Heart right ventricle (tissue), 16 donors: Measurements from ENCODE around the gene PPP1R7. TPM values are rescaled to one million over a fixed set of nuclear protein-coding genes. Genes with fewer than 3 reads are reported as not detected.

Source experiments
- ATAC-seq, 8 donors: fragments of 200-7000 bp; cut with Tn5 transposase; one replicate each; pipeline ENCODE4 v1.9.1; 2020; ENCODE audit warnings: mild to moderate bottlenecking in 8 of 8, moderate library complexity in 8 of 8, moderate number of reproducible peaks in 1 of 8
- DNase-seq, 2 donors: peaks; one replicate each; pipeline ENCODE4 v3.0.0-alpha.2; 2020
- H3K27ac ChIP-seq, 10 donors: fragments of 200-600 bp; sonication (generic) in 2 of 10; one replicate each; pipeline versions ENCODE4 v1.5.0 to v1.8.0; 2020 to 2022; ENCODE audit warnings: mild to moderate bottlenecking in 3 of 10
- H3K27me3 ChIP-seq, 7 donors: fragments of 200-600 bp; one replicate each; pipeline ENCODE4 v1.8.0; 2021 to 2022; ENCODE audit warnings: mild to moderate bottlenecking in 2 of 7
- H3K36me3 ChIP-seq, 9 donors: fragments of 200-600 bp; sonication (generic) in 1 of 9; one replicate each; pipeline versions ENCODE4 v1.5.0 to v1.8.0; 2020 to 2022; ENCODE audit warnings: mild to moderate bottlenecking in 2 of 9
- H3K4me1 ChIP-seq, 9 donors: fragments of 200-600 bp; sonication (generic) in 1 of 9; one replicate each; pipeline versions ENCODE4 v1.5.0 to v1.8.0; 2020 to 2022; ENCODE audit warnings: mild to moderate bottlenecking in 4 of 9
- H3K4me3 ChIP-seq, 10 donors: fragments of 200-600 bp; sonication (generic) in 2 of 10; one replicate each; pipeline versions ENCODE4 v1.5.0 to v1.8.0; 2020 to 2022; ENCODE audit warnings: mild to moderate bottlenecking in 7 of 10, moderate library complexity in 2 of 10
- H3K9me3 ChIP-seq, 11 donors: fragments of 200-600 bp in 10 of 11; sonication (generic) in 2 of 11; one replicate each; pipeline versions ENCODE4 v1.5.0 to v1.8.0; 2013 to 2022; ENCODE audit warnings: mild to moderate bottlenecking in 2 of 11, control low read depth in 1 of 11, moderate library complexity in 1 of 11
- WGBS, 2 donors: extraction: QIAGEN DNeasy Blood & Tissue Kit; methylation state at CpG; one replicate each; pipeline ENCODE4 v1.1.7; 2013; ENCODE audit warnings: inconsistent platforms in 1 of 2; 5-methylcytosine and 5-hydroxymethylcytosine counted together
- intact Hi-C, 10 donors: fragments of 100-400 bp; cut with DNase I; formaldehyde crosslinking; loops; one replicate each; pipeline versions ENCODE4 v1.11.1 to v1.14.2; 2022
- polyA plus RNA-seq, 2 donors: library from polyadenylated mRNA; stranded (reverse); fragments of 200-250 nt; gene quantifications; one replicate each; pipeline ENCODE4 v1.2.3, GENCODE V29; 2013
- total RNA-seq, 10 donors: library from RNA; stranded (reverse); fragmentation: NEBNext Ultra II Directional in 3 of 10; extraction: Animal tissue kit (Norgen Biotek cat#: 25700) in 3 of 10; gene quantifications; one replicate each; pipeline versions ENCODE4 v1.2.1 to v1.2.4, GENCODE V29; 2021 to 2023
- TF ChIP-seq, protein P1 (sequence below), 9 donors: fragments of 200-600 bp; sonication (generic) in 2 of 9; IDR thresholded peaks; one replicate each; pipeline versions ENCODE4 v1.5.0 to v1.8.0; 2021 to 2022; ENCODE audit warnings: antibody characterized with exemption in 9 of 9, mild to moderate bottlenecking in 5 of 9, moderate library complexity in 1 of 9
- donor health status: Arrhythmogenic right ventricular cardiomyopathy.
- donor health status: ischemic (EF 13 %, LVEDD 7.1; RV severe dilation, severe dysfunction).
- donor health status: healthy with polysubstance abuse.
- donor health status: DM: no; HTN: yes; CAD: no.
- donor health status: DM: no; HTN: no; CAD: no.
- donor health status: ischemic (EF 25% LVEDD 6.9; RV normal size, moderate dysfunction).
- donor health status: ischemic (EF 25% LVEDD 5.7; RV mildly dilated, moderate dysfunction).
- donor health status: healthy.
- donor health status: DM: yes; HTN: yes; CAD: no.
- donor health status: Ischemic cardiomyopathy.
- donor health status: ischemic (EF 35%, LVEDD 5.7; RV mildly dilated, moderate dysfunction).
- donor health status: nonischemic (EF 11% LVEDD 7.7; RV severe dilation, severe dysfunction).
- donor health status: DM: yes; HTN: yes; CAD: no.
- donor health status: PGD.
- donor health status: ischemic (EF 29% LVEDD 5.4; RV normal size, mild dysfunction).
- donor health status: nonischemic (EF 23%, LVEDD 6.1; RV moderate dilation, normal function).

PPP1R7 gene
- total and polyA plus RNA-seq, 12 donors, result 64.1 to 91.3 (median 77.3) TPM

DNA sequence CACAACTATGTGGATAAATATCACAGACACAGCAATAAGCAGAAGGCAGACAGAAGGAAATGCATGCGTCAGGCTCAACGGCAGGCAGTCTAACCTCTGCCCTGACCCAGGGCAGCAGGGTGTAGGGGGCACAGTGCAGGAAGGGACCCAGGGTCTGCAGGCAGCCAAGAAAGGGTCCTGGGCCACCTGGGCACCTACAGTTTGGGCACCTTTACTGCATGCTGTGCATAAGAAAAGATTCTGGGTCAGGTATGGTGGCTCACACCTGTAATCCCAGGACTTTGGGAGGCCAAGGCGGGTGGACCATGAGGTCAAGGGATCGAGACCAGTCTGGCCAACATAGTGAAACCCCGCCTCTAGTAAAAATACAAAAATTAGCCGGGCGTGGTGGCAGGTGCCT, 18.7 kb upstream of the PPP1R7 start:
- 88 to 96% methylated on average over 7 of the region's 7 CpGs for WGBS, 2 donors
- no peak overlapping the region for H3K27ac ChIP-seq
- H3K36me3 ChIP-seq, result peaks cover 0 to 4% (median 0%) of the 10 kb centered on the region in 9 donors

DNA sequence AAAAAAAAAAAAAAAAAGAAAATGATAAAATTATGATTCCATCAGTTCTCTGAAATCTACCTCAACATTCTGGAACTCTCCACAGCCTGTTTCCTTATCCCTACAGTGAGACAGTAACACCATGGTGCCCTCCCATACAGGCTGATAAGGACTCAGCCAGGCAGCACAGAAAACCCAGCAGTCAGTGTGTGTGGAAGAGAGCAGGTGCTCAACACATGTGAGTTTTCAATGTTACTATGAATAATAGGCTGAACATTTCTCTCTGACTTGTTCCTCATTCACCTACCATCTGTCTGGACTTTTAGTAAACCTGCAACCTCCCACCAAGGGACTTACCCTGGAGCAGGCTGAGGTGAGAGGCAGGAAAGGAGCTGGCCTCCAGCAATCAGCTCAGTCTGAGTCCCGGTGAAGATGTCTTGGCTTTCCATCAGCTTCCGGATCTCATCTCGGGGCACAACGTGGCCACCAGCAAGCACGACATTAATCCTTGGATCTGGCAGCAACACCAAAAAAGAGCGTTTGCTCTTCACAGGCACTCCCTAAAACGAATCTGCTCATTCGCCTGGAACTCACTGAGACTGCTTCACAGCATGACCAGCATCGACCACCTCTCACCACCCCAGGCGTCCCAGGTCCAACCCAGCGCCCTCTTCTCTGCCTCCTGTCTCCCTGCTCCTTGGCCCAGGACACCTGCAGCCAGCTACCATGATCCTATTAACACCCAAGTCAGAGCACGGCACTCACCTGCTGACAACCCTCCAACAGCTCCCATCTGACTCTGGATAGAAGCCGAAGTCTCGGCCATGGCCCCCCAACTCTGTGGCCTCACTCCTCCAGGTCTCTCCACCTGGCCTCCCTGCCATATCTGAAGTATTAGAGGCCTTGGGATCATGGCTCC, 17.5 kb upstream of the PPP1R7 start:
- ATAC-seq (no peak), DNase-seq (no peak)
- intact Hi-C loops, result no loop called here
- no peak overlapping the region for H3K27ac ChIP-seq
- H3K27me3 ChIP-seq, result no peaks in the 10 kb centered on the region
- no peaks in the 10 kb centered on the region for H3K9me3 ChIP-seq
- H3K4me1 ChIP-seq, result no peaks in the 10 kb centered on the region
- TF ChIP-seq, protein P1, sequence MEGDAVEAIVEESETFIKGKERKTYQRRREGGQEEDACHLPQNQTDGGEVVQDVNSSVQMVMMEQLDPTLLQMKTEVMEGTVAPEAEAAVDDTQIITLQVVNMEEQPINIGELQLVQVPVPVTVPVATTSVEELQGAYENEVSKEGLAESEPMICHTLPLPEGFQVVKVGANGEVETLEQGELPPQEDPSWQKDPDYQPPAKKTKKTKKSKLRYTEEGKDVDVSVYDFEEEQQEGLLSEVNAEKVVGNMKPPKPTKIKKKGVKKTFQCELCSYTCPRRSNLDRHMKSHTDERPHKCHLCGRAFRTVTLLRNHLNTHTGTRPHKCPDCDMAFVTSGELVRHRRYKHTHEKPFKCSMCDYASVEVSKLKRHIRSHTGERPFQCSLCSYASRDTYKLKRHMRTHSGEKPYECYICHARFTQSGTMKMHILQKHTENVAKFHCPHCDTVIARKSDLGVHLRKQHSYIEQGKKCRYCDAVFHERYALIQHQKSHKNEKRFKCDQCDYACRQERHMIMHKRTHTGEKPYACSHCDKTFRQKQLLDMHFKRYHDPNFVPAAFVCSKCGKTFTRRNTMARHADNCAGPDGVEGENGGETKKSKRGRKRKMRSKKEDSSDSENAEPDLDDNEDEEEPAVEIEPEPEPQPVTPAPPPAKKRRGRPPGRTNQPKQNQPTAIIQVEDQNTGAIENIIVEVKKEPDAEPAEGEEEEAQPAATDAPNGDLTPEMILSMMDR (IDR thresholded peaks at IDR 0.05), result no peak
- no peak overlapping the region for H3K4me3 ChIP-seq
- H3K36me3 ChIP-seq, result peaks cover 0 to 9% (median 0%) of the 10 kb centered on the region in 9 donors
- WGBS, 2 donors, result 95% methylated on average over 14 of the region's 14 CpGs

More for the DNA sequence above, 18.7 kb upstream of the PPP1R7 start:
- ATAC-seq (no peak), DNase-seq (no peak)
- Histone ChIP-seq H3K9me3 (no peaks in the 10 kb centered on the region), H3K27me3 (no peaks in the 10 kb centered on the region), H3K4me1 (no peaks in the 10 kb centered on the region), H3K4me3 (no peak overlapping the region)
- intact Hi-C loops, result no loop called here
- TF ChIP-seq, protein P1 (IDR thresholded peaks at IDR 0.05), result no peak

- TF ChIP-seq, protein P1 (IDR thresholded peaks at IDR 0.05), result no peak
- DNase-seq, result no peak
- WGBS, 2 donors, result 97 to 98% methylated on average over 10 of the region's 10 CpGs
- Histone ChIP-seq H3K4me1 (no peaks in the 10 kb centered on the region), H3K27me3 (no peaks in the 10 kb centered on the region), H3K36me3 (peaks cover 0 to 11% (median 0%) of the 10 kb centered on the region in 9 donors), H3K4me3 (no peak overlapping the region), H3K9me3 (no peaks in the 10 kb centered on the region), H3K27ac (no peak overlapping the region)
- intact Hi-C loops, result no loop called here
- ATAC-seq, result no peak
Measured at GRCh38 chr2:241133436-241133820, 16.8 kb upstream of the PPP1R7 start.

- DNase-seq (no peak), ATAC-seq (no peak)
- TF ChIP-seq, protein P1 (IDR thresholded peaks at IDR 0.05), result no peak
- intact Hi-C loops, result no loop called here
- 92 to 96% methylated on average over 7 of the region's 7 CpGs for WGBS, 2 donors
- H3K4me3 ChIP-seq, result no peak overlapping the region
- no peaks in the 10 kb centered on the region for H3K4me1 ChIP-seq
- peaks cover 0 to 14% (median 0%) of the 10 kb centered on the region in 9 donors for H3K36me3 ChIP-seq
- H3K27ac ChIP-seq, result no peak overlapping the region
- no peaks in the 10 kb centered on the region for H3K9me3 ChIP-seq
- H3K27me3 ChIP-seq, result no peaks in the 10 kb centered on the region
Measured at GRCh38 chr2:241134711-241135110, 15.6 kb upstream of the PPP1R7 start.
